ENCODE results near the gene ZSCAN5C.
"Not testable (repeated sequence)": the region's sequence is repeated elsewhere in the genome, so short reads cannot be mapped to it uniquely, and the experiment has no call there.

- not testable (repeated sequence) for TF ChIP-seq CTCF, POLR2A (IDR thresholded peaks at IDR 0.05)
Observed at GRCh38 chr19:56176310-56176709, 25.8 kb upstream of the ZSCAN5C start.

All from Peyer's patch (tissue), 4 donors.